Endodermal cell (in vitro differentiated cells): Measurements from ENCODE around the gene MRNIP. TPM values are rescaled to one million over a fixed set of nuclear protein-coding genes. Genes with fewer than 3 reads are reported as not detected.
A peak's percentile ranks its signal among the peaks of the same experiment; 100 is the strongest.

ENCODE experiments used
- DNase-seq: peaks from one replicate; pipeline ENCODE4 v3.0.0-alpha.2; 2017
- H3K27ac ChIP-seq: 2 replicates; pipeline ENCODE4 v1.5.1; 2013; ENCODE audit warnings: mild to moderate bottlenecking, low read depth, low read length, moderate library complexity
- H3K27me3 ChIP-seq: 2 replicates; pipeline ENCODE4 v1.6.1; 2013; ENCODE audit warnings: mild to moderate bottlenecking, low read length, moderate library complexity; ENCODE audit not compliant: insufficient read depth, control insufficient read depth, poor library complexity, severe bottlenecking
- H3K36me3 ChIP-seq: 2 replicates; pipeline ENCODE4 v1.7.0; 2013; ENCODE audit warnings: mild to moderate bottlenecking, low read length, moderate library complexity; ENCODE audit not compliant: control insufficient read depth, insufficient read depth
- H3K4me1 ChIP-seq: one replicate; pipeline ENCODE4 v1.7.0; 2013; ENCODE audit warnings: low read length; ENCODE audit not compliant: control insufficient read depth, insufficient read depth
- H3K4me3 ChIP-seq: 2 replicates; pipeline ENCODE4 v1.5.1; 2013; ENCODE audit warnings: mild to moderate bottlenecking, low read length, moderate library complexity
- H3K9ac ChIP-seq: 2 replicates; pipeline ENCODE4 v1.6.1; 2013; ENCODE audit warnings: mild to moderate bottlenecking, low read length, moderate library complexity; ENCODE audit not compliant: poor library complexity, severe bottlenecking; ENCODE audit errors: extremely low read depth
- H3K9me3 ChIP-seq: 2 replicates; pipeline ENCODE4 v1.6.1; 2013; ENCODE audit warnings: mild to moderate bottlenecking, low read length, moderate library complexity; ENCODE audit not compliant: control insufficient read depth
- H3K27ac Mint-ChIP-seq: 2 replicates; pipeline ENCODE4 v1.8.0; 2020; ENCODE audit warnings: mixed read lengths
- H3K27me3 Mint-ChIP-seq: 2 replicates; pipeline ENCODE4 v1.8.0; 2021; ENCODE audit warnings: mild to moderate bottlenecking, mixed read lengths; ENCODE audit not compliant: insufficient read depth
- H3K36me3 Mint-ChIP-seq: 2 replicates; pipeline ENCODE4 v1.8.0; 2020; ENCODE audit warnings: low read depth, mixed read lengths
- H3K4me1 Mint-ChIP-seq: 2 replicates; pipeline ENCODE4 v1.8.0; 2020; ENCODE audit warnings: mixed read lengths
- H3K4me3 Mint-ChIP-seq: 2 replicates; pipeline ENCODE4 v1.8.0; 2020; ENCODE audit warnings: mild to moderate bottlenecking, moderate library complexity, mixed read lengths
- H3K9me3 Mint-ChIP-seq: 2 replicates; pipeline ENCODE4 v1.8.0; 2020; ENCODE audit warnings: mild to moderate bottlenecking, mixed read lengths
- WGBS, 2 experiments: methylation state at CpG; one replicate each; pipeline versions ENCODE4 v1.1.5 to v1.1.7; 2013; ENCODE audit warnings: missing lambda C conversion rate in 2 of 2, mixed read lengths in 1 of 2; ENCODE audit not compliant: insufficient coverage in 1 of 2, insufficient read length in 1 of 2; 5-methylcytosine and 5-hydroxymethylcytosine counted together
- total RNA-seq, 2 donors: library from RNA; stranded (reverse); fragmentation: NEBNext Ultra II Directional in 1 of 2; extraction: Animal tissue kit (Norgen Biotek cat#: 25700) in 1 of 2; gene quantifications; 2 replicates in 1 of 2; 3 replicates in 1 of 2; pipeline ENCODE4 v1.2.1, GENCODE V29; 2021
- TF ChIP-seq, protein P1 (sequence below): fragments of 200-600 bp; sonication (generic); conservative IDR thresholded peaks from 2 replicates; pipeline ENCODE4 v1.5.0; 2021; ENCODE audit warnings: antibody characterized with exemption, mild to moderate bottlenecking

MRNIP gene
- total RNA-seq, 2 donors from 2014 or later = 45.8 to 55.3 TPM

DNA sequence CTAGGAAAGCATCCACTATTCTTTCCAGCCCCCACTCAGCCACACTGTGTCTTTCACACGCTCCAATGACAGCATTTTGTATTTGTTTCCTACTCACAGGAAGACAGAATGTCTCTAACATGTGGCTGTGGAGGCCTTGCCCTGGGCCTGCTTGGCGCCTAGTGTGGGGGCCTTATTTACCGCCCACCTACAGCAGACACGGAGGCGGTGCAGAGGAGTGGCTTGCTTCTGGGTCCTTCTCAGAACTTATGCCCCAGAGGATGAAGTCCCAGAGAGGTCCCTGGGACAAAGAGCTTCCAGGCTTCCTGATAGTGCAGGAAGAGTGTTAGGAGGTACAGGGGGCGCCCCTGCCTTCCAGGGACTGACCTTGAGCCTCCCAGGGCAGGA is 8.5 kb upstream of the MRNIP start:
- no peaks in the 10 kb centered on the region for H3K27me3 ChIP-seq
- no peak overlapping the region for H3K4me3 ChIP-seq
- no peaks in the 10 kb centered on the region for H3K4me1 ChIP-seq
- DNase-seq = no peak
- TF ChIP-seq, protein P1, sequence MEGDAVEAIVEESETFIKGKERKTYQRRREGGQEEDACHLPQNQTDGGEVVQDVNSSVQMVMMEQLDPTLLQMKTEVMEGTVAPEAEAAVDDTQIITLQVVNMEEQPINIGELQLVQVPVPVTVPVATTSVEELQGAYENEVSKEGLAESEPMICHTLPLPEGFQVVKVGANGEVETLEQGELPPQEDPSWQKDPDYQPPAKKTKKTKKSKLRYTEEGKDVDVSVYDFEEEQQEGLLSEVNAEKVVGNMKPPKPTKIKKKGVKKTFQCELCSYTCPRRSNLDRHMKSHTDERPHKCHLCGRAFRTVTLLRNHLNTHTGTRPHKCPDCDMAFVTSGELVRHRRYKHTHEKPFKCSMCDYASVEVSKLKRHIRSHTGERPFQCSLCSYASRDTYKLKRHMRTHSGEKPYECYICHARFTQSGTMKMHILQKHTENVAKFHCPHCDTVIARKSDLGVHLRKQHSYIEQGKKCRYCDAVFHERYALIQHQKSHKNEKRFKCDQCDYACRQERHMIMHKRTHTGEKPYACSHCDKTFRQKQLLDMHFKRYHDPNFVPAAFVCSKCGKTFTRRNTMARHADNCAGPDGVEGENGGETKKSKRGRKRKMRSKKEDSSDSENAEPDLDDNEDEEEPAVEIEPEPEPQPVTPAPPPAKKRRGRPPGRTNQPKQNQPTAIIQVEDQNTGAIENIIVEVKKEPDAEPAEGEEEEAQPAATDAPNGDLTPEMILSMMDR = no peak
- no peak overlapping the region for H3K9ac ChIP-seq
- Mint-ChIP-seq H3K27ac (no peak overlapping the region), H3K4me3 (no peak overlapping the region), H3K36me3 (peaks cover 63% of the 10 kb centered on the region), H3K27me3 (no peaks in the 10 kb centered on the region), H3K4me1 (peaks cover 5% of the 10 kb centered on the region), H3K9me3 (peaks cover 4% of the 10 kb centered on the region)
- 94 to 98% methylated on average over 6 of the region's 6 CpGs for WGBS, 2 experiments
- H3K27ac ChIP-seq = no peak overlapping the region
- H3K9me3 ChIP-seq = peaks cover 5% of the 10 kb centered on the region
- H3K36me3 ChIP-seq = peaks cover 58% of the 10 kb centered on the region

DNA sequence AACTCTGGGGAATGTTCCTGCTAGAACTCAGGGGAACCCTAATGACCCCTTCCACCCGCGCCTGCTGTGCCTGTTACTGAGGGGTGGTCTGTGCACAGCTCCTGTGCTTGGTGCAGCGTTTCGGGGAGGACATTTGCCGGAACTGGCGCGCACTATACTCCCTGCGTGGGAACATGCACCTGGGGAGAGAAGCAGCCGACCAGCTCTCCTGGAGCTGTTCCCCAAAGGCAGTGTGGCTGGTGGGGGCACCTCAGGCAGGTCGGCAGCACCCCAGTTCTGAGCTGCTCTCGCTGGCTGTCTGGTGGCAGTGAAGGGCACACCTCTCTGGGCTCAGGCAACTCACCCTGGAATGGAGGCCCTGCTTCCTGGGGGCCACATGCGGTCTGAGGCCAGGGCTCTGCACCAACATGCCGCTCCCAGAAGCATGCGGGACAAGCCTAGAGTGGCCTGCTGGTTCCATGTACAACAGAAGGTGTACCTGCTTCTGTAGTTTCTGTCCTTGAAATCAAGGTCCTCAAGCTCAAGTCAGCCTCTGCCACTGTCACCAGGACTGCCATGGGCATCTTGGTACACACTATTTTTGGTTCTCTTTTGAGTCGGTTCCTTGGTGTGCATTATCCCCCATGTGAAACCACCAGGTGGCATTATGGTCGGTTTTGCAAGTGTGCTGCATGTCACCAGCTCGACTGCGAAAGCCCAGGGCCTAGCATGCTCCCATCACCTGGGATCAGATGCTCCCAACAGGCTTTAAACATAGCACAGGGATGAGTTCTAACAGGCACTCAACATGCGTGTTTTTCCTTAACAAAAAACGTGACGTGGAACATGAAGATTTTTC is 7.8 kb upstream of the MRNIP start:
- Histone ChIP-seq H3K36me3 (peaks cover 61% of the 10 kb centered on the region), H3K27me3 (no peaks in the 10 kb centered on the region), H3K9me3 (peaks cover 9% of the 10 kb centered on the region), H3K4me1 (no peaks in the 10 kb centered on the region), H3K4me3 (no peak overlapping the region), H3K9ac (no peak overlapping the region), H3K27ac (no peak overlapping the region)
- peaks cover 4% of the 10 kb centered on the region for H3K9me3 Mint-ChIP-seq
- H3K27ac Mint-ChIP-seq = no peak overlapping the region
- H3K36me3 Mint-ChIP-seq = peaks cover 67% of the 10 kb centered on the region
- TF ChIP-seq, protein P1 = peak; percentile 26
- H3K4me1 Mint-ChIP-seq = peaks cover 5% of the 10 kb centered on the region
- 94 to 95% methylated on average over 20 to 21 of the region's 21 CpGs for WGBS, 2 experiments
- no peak overlapping the region for H3K4me3 Mint-ChIP-seq
- no peak for DNase-seq
- no peaks in the 10 kb centered on the region for H3K27me3 Mint-ChIP-seq

DNA sequence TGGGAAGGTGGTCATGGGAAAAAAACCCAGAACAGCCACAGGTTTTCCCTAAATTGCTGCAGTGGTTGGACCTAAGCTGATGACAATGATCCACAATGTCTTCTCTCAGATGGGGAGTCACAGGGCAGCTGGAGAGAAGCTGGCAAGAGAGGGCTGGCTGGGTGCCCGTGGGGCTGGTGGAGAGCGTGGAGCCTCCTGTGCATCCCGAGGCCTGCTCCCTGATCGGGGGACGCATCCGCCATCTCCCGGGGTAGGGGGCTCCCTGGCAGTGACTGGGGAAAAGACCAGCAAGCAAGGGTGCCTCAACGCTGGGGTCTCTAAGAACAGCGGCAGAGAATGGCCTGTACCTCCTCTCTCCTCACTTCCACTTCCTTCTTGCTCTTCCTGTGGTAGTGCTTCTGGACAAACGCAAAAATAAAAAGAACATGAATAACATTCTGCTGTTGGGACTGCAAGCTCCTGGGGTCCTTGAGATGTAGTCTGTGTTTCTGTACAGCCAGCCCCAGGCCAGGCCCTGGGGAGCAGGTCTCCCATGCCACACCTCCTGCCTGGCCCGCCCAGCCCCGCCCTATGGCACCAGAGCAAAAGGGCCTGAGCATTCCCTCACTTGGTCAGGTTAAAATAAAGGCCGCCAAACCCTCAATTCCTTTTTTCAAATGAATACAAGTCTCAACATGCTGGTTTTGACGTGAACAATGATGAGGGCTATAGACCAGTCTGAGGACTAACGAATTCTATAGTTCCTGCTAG is 7.0 kb upstream of the MRNIP start:
- Mint-ChIP-seq H3K27ac (no peak overlapping the region), H3K36me3 (peaks cover 59% of the 10 kb centered on the region), H3K4me3 (no peak overlapping the region), H3K4me1 (peaks cover 2% of the 10 kb centered on the region), H3K9me3 (peaks cover 4% of the 10 kb centered on the region), H3K27me3 (no peaks in the 10 kb centered on the region)
- no peak for DNase-seq
- Histone ChIP-seq H3K9ac (no peak overlapping the region), H3K4me1 (no peaks in the 10 kb centered on the region), H3K27ac (no peak overlapping the region), H3K36me3 (peaks cover 53% of the 10 kb centered on the region), H3K27me3 (no peaks in the 10 kb centered on the region), H3K4me3 (no peak overlapping the region), H3K9me3 (peaks cover 9% of the 10 kb centered on the region)
- TF ChIP-seq, protein P1 = no peak
- WGBS, 2 experiments = 94 to 97% methylated on average over 13 to 15 of the region's 15 CpGs
